AG09309 (cell line): ENCODE measurements around the gene GUCY2C.

Source experiments
- DNase-seq: peaks from one replicate; pipeline ENCODE4 v3.0.0-alpha.2; 2010; ENCODE audit warnings: low read depth
- H3K4me3 ChIP-seq: 2 replicates; pipeline ENCODE4 v1.5.1; 2011; ENCODE audit warnings: mild to moderate bottlenecking, low read depth, low read length, moderate library complexity; ENCODE audit not compliant: control insufficient read depth
- CTCF ChIP-seq: IDR thresholded peaks from 2 replicates; pipeline ENCODE4 v1.5.1; 2011; ENCODE audit warnings: mild to moderate bottlenecking, low read depth, low read length, inconsistent platforms; ENCODE audit not compliant: insufficient read depth, control insufficient read depth; ENCODE audit errors: missing control alignments

GUCY2C gene

GRCh38 chr12:14611640-14612203 is 84.7 kb downstream of the GUCY2C start:
- no peak overlapping the region for H3K4me3 ChIP-seq
- no peak for DNase-seq
- no peak for TF ChIP-seq CTCF

- no peak overlapping the region for H3K4me3 ChIP-seq
- DNase-seq: no peak
- no peak for TF ChIP-seq CTCF
Measured at GRCh38 chr12:14607568-14607967, 88.8 kb downstream of the GUCY2C start.

- DNase-seq: no peak
- TF ChIP-seq CTCF: no peak
- no peak overlapping the region for H3K4me3 ChIP-seq
Measured at GRCh38 chr12:14605401-14605989, 90.9 kb downstream of the GUCY2C start.

GRCh38 chr12:14601692-14602478 is 94.5 kb downstream of the GUCY2C start:
- H3K4me3 ChIP-seq: no peak overlapping the region
- TF ChIP-seq CTCF: no peak
- no peak for DNase-seq

GRCh38 chr12:14597480-14597879 is 98.9 kb downstream of the GUCY2C start:
- H3K4me3 ChIP-seq: no peak overlapping the region
- DNase-seq: no peak
- no peak for TF ChIP-seq CTCF

- TF ChIP-seq CTCF: no peak
- no peak for DNase-seq
- no peak overlapping the region for H3K4me3 ChIP-seq
Measured at GRCh38 chr12:14591719-14592118, 104.7 kb downstream of the GUCY2C start.
